HG03457 (cell line): Measurements from ENCODE around the gene KDELR3.

Experiments used
- ATAC-seq: cut with Tn5 transposase; IDR thresholded peaks from one replicate; pipeline ENCODE4 v1.9.1; 2021; ENCODE audit warnings: moderate number of reproducible peaks; ENCODE audit not compliant: unreplicated experiment

KDELR3 gene

DNA sequence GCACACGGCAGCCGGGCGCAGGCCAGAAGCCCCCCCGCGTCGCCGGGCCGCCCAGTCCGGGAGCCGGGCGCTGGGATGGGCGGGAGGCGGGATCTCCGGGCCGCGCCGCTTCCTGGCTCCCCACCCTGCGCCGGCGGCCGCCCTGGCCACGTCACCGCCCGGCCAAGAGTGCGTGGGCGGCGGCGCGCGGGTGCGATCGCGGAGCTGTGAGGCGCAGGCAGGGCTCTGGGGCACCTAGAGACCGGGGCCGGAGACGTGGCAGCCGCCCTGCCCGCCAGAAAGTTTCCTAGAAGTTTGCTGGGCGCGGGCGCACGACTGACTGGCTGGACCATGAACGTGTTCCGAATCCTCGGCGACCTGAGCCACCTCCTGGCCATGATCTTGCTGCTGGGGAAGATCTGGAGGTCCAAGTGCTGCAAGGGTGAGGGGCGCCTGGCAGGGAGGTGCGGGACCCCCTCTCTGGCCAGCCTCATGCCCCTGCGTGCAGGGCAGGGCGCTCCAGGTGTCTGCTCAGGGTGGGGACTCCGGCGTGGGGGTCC is at the start of gene KDELR3:
Gene KDELR3 (plus strand): TSS at position 193 of the 539 bp plus-strand sequence. CDS start 138 bp downstream, at position 331.
- no peak for ATAC-seq

DNA sequence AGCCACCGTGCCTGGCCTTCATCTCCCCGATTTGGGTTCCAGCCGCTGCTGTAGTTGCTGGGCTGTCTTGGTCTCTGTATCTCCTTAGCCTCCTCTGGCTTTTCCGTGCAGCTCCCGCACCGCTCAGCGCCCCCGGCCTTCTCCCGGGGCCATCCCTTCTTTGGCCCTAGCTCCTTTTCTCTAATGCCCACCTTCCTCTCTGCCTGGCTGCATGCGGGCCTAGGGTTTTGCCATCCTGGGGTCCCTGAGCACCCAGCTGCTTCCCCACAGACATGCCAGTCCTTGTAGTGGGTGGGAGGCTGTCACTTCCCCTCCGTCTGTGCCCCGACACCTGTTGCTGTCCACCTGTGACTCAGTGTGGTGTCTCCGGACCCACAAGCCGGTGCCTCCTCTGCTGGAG is 49.3 kb upstream of the KDELR3 start:
- no peak for ATAC-seq

DNA sequence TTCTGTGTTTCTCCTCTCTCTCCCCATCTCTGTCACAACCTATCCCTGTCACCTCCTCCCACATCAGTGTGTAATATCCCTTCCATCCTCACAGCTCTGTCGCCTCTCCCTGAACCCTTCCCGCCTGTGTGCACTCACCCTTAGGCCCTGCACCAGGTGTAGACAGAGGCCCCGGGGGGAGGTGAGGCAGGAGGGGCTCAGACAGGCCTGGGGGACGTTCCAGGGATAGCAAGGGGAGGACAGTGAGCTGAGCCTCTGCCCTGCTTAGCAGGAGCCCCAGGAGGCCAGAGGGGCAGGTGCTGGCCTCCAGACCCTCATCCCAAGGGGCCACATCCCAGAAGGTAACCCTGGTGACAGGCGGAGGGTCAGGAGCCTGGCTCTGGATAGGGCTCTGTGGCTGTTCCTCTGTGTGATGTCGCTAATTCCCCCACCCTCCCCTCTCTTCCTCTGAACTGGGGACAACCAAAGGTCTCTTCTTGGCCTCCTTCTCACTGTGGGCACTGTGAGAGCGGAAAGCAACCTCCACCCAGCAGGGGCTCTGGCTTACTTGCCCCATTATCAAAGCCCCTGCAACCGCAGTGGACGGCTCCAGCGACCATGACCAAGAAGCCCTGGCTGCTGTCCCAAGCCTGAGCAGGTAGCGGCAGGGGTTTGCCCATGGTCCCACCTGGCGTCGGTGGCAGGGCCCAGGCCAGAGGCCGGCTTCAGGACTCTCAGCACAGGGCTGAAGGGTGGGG is 48.6 kb upstream of the KDELR3 start:
- no peak for ATAC-seq

DNA sequence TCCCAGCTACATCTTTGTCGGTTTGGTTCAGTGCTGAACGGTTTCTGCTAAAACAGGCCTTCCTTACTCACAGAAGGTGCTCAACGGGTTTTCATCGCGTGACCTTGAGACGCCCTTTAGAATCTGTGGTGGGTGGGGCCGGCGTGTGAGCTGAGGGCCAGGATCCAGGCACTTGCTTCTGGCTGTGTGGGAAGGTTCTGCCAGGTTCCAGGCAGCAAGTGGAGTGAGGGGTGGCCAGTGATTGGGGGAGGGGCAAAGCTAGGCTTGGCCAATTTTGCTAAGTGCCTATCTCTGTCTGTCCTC is 48.1 kb upstream of the KDELR3 start:
- no peak for ATAC-seq

DNA sequence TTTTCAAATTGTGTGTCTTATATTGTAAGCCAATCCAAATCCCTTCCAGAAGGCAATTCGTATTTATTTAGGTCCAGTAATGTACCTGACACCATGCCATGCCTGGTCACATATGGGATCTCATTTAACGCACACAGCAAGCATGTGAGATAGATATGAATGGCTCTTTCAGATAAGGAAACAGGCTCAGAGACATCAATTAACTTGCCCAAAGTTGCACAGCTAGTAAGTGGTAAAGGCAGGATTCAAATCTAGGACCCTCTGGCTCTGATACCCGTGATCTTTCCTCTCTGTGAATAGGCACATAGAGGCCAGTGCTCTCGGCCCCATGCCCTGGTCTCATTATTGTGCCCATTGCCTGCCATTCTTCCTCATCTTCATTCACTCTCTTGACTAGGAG is 47.2 kb upstream of the KDELR3 start:
- ATAC-seq, result no peak

DNA sequence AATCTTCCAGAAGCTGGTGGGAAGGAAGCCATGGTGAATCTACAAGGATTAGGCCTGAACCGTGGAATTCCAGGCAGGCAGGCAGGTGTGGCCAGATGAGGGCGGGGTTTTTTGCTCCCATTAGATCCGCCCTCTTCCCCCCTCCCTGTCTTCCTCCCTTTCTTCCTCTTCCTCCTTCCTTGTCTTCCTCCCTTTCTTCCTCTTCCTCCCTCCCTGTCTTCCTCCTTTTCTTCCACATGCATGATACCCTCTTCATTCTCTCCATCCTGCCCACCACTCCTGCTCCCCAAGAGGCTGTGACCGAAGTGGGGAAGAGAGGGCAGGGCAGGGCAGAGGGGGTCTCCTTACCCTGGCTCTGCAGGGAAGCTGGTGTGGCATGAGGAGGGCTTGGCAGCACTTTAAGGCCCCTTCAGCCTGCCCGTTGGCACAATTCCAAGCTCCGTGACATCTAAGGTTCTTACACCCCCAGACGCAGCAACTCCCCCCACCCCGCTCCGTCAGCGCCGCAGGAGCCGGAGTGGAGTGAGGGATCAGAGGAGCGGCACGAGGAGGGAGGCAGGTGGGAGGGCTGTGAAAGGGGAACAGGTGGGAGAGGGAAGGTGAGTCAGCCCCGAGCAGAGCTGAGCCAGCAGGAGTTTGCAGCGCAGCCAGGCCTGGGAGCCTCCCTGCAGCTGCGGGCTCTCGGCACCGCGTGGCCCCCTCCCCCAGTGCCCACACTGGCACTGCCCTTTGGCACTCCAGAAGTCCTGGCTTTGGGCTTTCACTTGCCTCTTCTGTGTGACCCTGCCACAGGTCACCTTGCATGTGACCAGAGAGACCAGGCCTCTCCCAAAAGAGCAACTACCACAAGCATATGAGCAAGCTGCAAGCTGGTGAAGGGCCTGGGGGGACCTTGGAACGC is 45.0 kb upstream of the KDELR3 start:
- ATAC-seq, result no peak

DNA sequence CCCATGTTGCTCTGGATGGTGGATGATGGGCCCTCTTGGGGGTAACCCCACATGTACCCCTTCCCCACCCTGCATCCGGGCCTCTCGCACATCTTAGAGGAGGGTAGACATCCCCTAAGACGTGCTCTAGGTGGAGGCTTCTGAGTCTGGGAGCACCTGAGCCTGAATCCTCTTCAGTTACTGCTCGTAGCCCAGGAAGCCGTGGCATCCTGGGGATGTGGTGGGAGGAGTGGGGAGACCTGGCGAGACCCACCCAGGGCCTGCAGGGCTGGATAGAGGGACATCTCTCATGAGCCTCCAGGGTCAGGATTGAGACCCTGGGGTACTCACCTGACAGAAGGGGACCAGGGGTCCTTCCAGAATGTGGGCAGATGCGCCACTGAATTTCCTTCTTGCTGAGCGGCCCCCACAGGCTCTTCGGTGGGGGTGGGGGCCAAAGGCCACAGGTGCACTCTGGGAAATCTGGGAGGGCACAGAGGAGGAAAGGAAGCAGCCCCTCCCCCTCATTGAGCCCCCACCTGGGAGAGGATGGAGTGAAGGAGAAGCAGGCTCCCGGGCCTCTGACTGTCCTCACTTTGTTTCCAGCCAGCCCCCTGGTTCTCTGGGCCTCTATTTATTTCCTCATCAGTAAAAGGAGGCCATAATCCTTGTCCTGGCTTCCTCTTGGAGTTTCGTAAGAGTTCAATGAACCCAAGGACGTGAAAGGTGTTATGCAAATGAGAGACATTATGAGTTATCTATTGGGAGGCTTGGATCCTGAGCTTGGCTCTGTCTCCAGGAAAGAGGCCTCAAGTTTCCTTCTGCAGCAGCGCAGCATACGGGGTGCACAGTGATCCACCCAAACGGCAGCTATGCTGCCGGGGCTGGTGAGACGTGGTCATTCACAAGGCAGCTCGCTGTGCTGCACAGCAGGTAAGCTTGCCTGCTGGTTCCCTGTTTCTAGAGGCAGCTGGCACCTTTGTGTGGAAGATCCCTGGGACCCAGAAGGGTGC is 44.1 kb upstream of the KDELR3 start:
- no peak for ATAC-seq

DNA sequence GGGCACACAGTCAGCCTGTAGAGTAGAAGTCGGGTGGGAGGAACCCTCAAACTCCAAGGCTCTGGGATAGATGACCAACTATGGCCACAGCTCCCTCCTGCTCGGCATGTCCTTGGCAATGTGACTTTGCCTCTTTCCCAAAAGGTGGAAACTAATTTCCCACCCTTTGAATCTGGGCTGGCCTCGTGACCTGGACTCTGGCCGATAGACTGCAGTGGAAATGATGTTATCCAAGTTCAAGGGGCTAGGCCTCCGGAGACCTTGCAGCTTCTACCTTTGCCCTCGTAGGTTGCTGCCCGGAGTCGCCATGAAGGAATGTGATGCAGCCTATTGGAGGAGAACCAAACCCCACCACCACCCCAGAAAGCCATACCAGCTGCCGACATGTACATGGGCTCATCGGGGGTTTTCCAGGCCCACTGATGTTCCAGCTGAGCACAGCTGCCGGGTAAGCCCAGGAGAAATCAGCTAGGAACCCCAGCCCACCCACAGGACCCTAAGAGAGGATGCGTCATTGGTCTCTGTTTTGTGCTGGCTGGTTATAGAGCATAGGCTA is 43.3 kb upstream of the KDELR3 start:
- ATAC-seq, result no peak

DNA sequence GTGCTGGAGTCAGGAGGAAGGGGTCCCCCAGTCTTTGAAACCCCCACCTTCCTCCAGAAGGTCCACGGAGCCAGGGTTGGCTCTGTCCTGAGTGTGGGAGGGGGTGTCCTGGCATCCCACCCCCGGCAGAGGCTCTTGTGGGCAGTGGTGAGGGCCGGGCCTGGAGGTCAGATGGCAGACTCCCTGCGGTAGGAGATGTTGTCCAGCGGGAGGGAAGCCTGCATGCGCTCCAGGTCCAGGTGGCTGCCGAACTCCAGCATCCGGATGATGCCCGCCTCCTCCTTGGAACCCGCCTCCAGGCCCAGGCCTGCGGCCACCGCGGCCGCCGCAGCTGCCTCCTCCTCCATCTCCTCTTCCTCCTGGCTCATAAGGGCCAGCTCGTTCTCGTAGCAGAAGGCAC is 41.3 kb upstream of the KDELR3 start:
- no peak for ATAC-seq

DNA sequence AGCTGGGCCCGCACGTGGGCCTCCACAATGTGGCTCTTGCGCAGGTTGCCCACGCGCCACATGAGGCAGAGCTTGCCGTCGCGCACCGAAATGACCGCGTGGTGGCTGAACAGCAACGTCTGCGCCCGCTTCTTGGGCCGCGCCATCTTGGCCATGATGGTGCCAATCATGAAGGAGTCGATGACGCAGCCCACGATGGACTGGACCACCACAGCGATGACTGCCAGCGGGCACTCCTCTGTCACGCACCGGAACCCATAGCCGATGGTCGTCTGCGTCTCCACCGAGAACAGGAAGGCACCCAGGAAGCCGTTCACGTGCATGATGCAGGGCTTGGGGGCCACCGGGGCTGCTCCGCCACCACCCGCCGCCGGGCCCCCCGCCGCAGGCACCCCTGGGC is 40.4 kb upstream of the KDELR3 start:
- no peak for ATAC-seq

DNA sequence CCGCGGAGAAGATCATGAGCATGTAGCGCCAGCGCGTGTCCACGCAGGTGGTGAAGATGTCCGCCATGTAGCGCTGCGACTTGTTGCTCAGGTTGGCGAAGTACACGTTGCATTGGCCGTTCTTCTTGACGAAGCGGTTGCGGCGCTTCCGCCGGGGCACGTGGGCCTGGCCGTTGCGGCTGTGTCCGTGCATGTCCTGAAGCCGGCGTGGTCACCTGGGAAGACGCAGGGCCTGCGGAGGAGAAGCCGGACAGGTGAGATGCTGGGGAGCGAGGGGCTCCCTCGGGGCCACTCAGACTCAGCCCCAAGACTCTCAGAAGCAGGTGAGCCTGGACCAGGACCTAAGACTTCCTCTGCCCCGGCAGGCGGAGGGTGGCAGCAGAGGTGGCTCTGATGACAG is 40.0 kb upstream of the KDELR3 start:
- no peak for ATAC-seq

DNA sequence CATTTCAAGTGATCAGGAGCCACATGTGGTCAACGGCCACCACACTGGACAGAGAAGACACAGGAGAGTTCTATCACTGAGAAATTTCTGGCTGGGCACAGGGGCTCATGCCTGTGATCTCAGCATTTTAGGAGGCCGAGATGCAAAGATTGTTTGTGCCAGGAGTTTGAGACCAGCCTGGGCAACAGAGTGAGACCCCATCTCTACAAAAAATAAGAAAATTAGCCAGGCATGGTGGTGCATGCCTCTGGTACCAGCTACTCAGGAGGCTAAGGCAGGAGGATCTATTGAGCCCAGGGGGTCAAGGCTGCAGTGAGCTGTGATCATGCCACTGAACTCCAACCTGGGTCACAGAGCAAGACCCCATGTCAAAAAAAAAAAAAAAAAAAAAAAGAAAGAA is 39.2 kb upstream of the KDELR3 start:
- no peak for ATAC-seq

DNA sequence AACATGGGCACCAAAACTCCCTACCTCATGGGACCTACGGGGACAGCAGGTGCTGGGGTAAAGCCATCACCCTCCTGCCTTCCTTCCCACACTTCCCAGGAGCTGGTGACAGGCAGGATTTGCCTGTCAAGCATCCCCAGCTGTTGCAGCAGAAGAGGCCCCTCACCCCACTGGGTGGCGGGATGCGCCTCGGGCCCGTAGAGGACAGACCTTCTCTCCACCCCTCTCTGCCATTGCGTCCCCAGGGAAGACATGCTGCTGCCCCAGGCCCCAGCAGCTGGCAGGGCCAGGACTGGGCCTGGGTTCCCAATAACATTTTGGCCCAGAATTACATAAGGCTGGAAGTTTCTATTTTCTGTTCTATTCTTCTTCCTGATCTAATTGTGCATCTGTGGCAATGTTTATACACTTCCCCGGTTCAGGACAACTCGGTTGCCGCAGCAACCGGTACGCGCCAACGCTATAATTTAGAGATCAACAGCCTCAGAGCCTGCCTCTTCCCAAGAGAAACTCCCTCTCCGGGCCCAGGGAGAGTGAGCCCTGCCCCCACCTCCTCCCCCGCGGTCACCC is 38.3 kb upstream of the KDELR3 start:
- no peak for ATAC-seq

DNA sequence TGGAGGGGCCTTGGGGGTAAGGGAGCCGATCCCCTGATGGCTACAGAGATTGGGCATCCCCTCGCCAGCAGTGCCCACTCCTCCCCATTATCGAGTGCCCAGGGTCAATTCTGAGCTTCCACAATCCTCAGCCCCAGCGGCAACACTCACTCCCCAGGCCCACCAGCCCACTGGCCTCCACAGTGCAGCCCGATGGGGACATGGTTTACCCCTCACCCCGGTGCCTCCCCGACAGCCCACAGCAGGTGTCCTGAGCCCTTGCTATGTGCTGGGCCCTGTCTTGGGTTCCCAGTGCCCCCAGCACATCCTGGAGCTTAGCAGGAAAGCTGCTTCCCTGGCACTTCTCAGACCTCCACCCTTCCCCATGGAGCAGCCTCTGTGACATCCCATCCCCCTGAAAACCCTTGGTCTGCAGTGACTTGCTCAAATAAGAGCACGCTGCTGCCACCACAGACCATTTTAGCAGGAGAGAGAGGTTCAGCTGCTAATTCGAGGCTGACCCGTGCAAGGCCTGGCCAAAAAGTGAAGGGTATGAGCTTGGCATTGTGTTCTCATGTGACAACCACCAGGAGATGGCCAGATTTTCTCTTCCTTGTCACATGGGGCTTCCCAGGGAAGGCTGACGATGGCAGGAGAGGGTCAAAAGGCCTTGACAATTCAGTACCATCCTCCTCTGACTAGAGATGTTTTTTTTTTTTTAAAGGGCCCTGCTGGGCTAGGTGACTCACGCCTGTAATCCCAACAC is 36.5 kb upstream of the KDELR3 start:
- no peak for ATAC-seq

DNA sequence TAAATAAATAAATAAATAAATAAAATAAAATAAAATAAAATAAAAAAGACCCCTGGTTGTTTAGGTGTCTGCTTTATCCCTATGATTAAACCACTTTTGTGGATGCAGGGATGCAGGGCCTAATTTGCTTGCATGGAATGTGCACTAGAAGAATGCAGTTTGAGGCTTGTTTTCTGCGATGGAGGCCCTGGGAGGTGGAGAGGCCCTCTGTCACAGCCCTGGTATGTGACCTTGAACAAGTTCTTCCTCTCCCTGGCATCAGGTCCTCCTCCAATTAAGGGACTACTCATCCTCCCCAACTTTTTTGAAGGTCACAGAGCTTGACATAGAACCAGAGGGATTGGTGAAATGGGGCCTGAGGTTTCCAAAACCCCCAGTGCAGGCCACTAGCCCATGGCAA is 35.6 kb upstream of the KDELR3 start:
- ATAC-seq, result no peak

DNA sequence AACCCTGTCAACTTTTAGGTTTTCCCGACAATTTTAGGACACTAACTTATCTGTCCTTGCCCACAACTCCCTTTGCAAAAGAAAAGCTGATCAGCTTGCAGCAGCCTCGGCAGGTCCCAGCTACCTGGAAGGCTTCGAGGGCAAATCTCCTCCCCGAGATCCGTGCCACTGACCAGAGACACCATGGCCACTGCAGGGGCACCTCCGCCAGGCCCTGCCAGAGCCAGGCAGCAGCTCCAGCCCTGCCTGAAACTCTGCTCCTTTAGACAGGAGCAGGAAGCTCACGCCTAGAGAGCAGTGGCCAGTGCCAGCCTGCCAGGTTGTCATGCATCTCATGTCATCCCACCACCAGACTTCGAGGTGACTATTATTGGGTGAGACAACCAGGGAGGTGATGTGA is 34.0 kb upstream of the KDELR3 start:
- ATAC-seq, result no peak

DNA sequence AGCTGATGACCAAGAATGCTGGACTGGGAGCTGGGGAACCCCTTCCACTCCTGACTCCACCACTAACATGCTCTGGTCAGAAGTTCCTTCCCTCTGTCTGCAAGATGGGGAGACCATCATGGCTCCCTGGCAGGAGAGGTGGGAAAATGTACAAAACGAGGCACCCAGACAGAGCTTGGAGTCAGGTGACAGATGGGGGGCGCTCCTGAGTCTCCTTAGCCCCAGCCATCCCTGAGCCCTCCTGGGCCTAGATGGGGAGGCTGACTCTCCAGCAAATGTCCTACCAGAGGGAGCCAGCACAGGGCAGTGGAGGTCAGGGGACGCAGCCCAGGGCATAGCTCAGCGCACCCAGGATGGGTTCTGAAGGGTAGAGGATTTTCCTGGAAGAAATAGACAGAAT is 32.9 kb upstream of the KDELR3 start:
- no peak for ATAC-seq

DNA sequence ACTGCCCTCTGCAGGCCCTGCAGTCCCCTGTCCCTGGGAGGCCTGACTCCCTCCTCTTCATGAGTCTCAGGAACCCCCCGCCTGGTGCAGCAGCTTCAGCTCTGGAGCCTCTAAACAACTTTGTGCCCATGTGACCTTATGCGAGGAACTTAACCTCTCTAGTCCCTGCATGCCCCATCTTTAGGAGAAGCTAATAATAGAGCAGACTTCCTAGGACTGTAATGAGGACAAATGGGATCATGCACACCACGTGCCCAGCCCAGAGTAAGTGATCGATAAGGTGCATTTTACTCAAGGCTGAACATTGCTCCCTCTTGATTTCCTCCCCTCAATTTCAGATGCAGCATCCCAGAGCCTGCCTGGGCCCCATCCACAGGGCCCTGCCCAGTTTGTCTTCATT is 31.9 kb upstream of the KDELR3 start:
- ATAC-seq, result no peak

DNA sequence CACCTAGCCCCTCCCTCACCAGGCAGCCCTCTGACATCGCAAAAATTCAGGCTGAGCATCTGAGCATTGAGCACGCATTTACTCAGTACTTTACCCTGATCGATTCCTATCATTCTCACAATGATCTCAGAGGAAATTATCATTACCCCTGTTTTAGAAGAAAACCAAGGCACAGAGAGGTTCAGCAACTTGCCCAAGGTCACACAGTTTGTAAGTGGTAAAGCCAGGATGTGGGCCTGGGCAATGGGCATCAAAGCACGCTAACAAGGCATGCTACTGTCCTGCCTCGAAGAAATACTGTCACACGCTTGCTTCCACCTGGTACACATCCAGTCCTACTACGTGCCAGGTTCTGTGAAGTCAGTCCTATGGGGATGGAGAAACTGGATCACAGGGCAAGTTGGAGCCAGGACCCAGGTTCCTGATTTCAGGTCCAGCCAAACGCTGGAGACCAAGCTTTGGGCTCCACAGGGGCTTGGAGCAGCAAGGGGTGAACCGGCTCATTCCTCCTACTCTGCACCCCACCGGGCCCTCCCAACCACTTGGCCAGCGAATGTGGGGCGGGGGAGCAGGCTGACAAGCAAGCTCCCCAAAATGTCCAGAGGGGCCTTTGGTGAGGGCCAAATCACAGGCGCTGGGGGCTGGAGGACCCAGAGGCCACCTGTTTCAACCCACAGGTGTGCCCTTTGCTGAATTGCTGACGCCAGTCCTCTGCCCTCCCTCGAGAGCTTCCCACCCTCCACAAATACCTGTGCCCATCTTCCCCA is 31.1 kb upstream of the KDELR3 start:
- no peak for ATAC-seq
